Measurements from ENCODE around the gene IRF9. TPM values are rescaled to one million over a fixed set of nuclear protein-coding genes. Genes with fewer than 3 reads are reported as not detected.
A peak's percentile ranks its signal among the peaks of the same experiment; 100 is the strongest.

The IRF9 gene, protein sequence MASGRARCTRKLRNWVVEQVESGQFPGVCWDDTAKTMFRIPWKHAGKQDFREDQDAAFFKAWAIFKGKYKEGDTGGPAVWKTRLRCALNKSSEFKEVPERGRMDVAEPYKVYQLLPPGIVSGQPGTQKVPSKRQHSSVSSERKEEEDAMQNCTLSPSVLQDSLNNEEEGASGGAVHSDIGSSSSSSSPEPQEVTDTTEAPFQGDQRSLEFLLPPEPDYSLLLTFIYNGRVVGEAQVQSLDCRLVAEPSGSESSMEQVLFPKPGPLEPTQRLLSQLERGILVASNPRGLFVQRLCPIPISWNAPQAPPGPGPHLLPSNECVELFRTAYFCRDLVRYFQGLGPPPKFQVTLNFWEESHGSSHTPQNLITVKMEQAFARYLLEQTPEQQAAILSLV
- 124 and 129 TPM in 2 replicates for total RNA-seq

DNA sequence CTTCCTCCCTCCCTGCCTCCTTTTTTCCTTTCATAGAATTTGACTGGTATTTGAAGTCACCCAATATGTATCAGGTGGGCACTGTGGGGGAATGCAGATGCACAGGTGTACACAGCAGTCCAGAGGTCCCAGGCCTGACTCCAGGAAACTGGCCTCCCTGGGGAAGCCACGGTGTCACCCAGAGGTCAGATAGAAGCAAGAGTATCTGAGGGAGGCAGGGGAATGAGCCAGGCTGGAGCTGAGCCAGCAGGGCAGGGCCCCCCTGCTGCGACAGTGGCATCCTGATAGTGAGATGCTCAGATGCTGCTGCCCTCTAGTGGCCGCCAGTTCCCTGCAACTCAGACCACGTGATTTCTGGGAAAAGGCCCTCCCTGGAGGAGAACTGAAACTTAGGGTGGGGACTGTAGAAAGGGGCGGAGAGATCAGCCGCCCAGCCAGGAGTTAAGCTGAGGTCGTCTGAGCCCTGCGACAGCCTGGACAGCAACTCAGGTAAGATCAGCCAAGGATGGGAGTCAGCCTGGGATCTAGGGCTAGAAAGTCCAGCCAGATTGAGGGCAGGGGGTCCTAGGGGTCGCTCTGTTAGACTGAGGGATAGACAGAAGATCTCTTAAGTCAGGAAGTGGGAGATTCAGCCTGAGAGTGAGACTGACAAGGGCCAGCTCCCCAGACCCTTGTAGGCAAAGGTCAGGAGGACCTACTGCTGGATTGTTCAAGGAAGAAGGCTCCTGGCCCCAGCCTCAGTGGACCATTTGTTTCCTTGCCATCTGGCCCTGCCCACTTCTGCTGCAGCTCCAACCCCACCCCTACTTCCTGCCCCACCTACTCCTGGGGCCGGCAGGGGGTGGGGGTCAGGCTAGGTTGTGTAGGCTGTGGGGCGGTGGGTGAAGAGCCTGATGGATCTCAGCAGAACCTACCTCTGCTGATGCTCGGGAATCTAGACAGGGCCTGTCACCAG lies at the start of gene IRF9:
IRF9 (plus strand) TSS at position 416 of the 955 bp plus-strand sequence. CDS start 880 bp downstream, outside the sequence.
- intact Hi-C loops (cut with micrococcal nuclease): loop anchor here (1.0 to 5.0 kb wide), 7 partner anchors 14 to 146 kb away; partner anchors contain the start of genes DCAF11, EMC9, IPO4 and NRL
- Mint-ChIP-seq H3K27ac (peak within 1 kb of the TSS; percentile 97), H3K36me3 (ENCODE audit: low read depth) (peaks cover 87% of the 10 kb centered on the region), H3K9me3 (no peaks in the 10 kb centered on the region), H3K27me3 (ENCODE audit: low read depth) (no peaks in the 10 kb centered on the region), H3K4me1 (ENCODE audit: low read depth) (peaks cover 38% of the 10 kb centered on the region), H3K4me3 (ENCODE audit: low read depth) (peak within 1 kb of the TSS; percentile 95)
- DNase-seq (ENCODE audit: low spot score): peak; percentile 97

DNA sequence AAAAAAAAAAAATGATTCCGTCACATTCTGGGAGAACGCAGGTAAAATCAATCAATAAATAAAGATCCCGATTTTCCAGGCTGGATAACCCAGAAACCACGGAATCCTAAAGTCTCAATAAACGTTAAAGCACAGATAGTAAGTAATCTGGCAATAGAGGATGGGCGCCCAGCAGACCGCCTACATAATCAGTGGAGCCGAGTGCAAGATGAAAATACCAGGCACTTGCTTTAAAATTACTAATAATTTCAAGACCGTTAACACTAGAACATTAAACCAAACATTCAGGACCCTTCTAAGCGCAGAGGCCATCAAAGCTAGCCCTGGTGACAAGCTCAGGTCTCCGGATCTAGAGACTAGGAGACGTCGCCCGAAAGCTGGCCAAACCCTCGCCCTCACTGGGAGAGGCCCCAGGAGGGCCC lies 47.7 kb upstream of the IRF9 start:
- peaks cover 29% of the 10 kb centered on the region for H3K4me1 Mint-ChIP-seq (ENCODE audit: low read depth)
- peaks cover 29% of the 10 kb centered on the region for H3K36me3 Mint-ChIP-seq (ENCODE audit: low read depth)
- intact Hi-C loops (cut with micrococcal nuclease): loop anchor here (10.0 kb wide), 1 partner anchor 789 kb away; the partner anchor contains the start of gene PABPN1
- H3K27ac Mint-ChIP-seq: peak overlapping the region; percentile 99
- no peaks in the 10 kb centered on the region for H3K9me3 Mint-ChIP-seq
- no peak for DNase-seq (ENCODE audit: low spot score)
- H3K27me3 Mint-ChIP-seq (ENCODE audit: low read depth): no peaks in the 10 kb centered on the region
- H3K4me3 Mint-ChIP-seq (ENCODE audit: low read depth): peak overlapping the region; percentile 98

DNA sequence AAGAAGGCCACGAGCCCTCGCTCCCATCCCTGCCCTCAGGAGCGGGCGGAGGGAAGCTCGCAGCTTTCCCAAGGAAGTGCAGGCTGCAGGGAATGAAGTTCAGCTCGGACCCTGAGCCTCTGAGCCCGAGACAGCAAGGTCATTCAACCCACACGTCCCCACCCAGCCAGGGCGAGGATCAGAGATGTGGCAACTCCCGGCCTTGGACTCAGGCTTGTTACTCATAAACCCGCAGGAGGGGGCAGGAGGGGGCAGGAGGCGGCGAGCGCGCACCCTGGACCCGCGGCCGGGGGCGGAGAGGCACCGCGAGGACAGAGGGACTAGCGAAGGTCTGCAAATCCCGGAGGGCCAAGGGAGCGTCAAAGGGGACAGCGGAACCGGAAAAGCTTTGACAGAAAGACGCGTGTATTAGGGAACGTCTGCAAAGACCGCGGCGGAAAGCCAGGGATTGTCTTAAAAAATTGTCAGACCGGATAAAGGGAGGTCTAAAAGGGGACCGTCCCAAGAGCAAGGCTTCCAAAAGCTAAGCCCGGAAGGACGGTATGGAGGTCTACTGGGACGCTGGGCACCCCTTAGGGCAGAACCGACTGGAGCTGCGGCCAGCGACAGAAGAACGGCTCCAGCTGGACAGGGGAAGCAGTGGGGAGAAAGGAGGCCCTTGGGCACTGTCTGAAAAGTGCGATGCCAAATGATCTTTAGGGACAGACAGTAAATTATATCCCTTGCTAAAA lies 47.1 kb upstream of the IRF9 start:
- H3K4me1 Mint-ChIP-seq (ENCODE audit: low read depth): peaks cover 28% of the 10 kb centered on the region
- no peaks in the 10 kb centered on the region for H3K27me3 Mint-ChIP-seq (ENCODE audit: low read depth)
- peak overlapping the region; percentile 99 for H3K27ac Mint-ChIP-seq
- peak; percentile 78 for DNase-seq (ENCODE audit: low spot score)
- H3K4me3 Mint-ChIP-seq (ENCODE audit: low read depth): peak overlapping the region; percentile 98
- H3K36me3 Mint-ChIP-seq (ENCODE audit: low read depth): peaks cover 34% of the 10 kb centered on the region
- intact Hi-C loops (cut with micrococcal nuclease): loop anchor here (1.0 to 10.0 kb wide), 9 partner anchors 19 to 789 kb away; partner anchors contain the start of genes CARMIL3, EMC9, GMPR2 and IPO4
- no peaks in the 10 kb centered on the region for H3K9me3 Mint-ChIP-seq

DNA sequence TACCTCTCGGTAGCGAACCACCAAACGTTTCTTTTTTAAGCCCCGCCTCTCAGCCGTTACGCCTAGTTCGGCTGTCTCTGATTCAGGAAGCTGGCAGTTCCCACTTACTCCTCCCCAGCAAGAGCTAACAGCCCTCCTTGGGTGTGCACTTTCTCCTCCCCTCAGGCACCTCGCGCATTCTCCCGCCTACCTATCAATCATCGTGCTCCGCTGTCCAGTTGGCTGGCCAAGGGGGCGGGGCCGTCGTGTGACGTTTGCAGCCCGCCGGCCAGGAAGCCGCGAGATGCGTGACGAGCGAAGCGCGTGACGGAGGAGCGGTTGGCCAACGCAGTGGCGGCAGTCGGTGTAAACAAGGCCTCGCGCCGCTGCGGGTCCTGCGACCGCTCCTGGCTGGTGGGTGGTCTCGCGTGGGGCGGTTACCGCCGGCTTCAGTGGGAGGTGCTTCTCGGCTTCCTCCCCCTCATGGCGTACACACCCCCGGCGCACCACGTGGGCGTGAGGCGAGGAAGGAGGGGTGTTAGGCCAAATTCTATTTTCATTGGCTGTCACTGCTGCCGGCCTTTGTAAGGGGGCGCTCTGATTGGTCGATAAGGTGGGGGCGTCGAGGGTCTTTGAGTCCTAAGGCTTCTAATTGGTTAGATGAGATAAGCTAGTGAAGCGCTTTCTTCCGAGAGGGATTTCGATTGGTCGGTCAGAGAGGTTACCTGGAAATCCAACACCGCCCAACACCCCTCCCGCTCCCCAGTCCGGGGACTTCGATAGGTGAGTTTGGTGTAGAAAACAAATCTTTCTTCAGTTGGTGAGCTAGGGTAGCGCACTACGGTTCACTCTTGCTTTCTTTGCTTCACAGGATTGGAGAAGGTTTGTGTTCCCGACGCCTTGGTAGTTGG lies 46.3 kb upstream of the IRF9 start, which contains the start of the genes DCAF11 and NRL:
DCAF11 (plus strand) TSS at position 246 of the 890 bp plus-strand sequence. CDS start 818 bp downstream, outside the sequence.
NRL (minus strand) TSS at position 418 of the 890 bp plus-strand sequence. CDS start 32,101 bp downstream, outside the sequence.
- intact Hi-C loops (cut with micrococcal nuclease): loop anchor here (1.0 to 10.0 kb wide), 11 partner anchors 19 to 790 kb away; partner anchors contain the start of genes CARMIL3, CHMP4A, EMC9 and GMPR2
- peak; percentile 99 for DNase-seq (ENCODE audit: low spot score)
- Mint-ChIP-seq H3K4me1 (ENCODE audit: low read depth) (peaks cover 30% of the 10 kb centered on the region), H3K9me3 (no peaks in the 10 kb centered on the region), H3K36me3 (ENCODE audit: low read depth) (peaks cover 42% of the 10 kb centered on the region), H3K27me3 (ENCODE audit: low read depth) (no peaks in the 10 kb centered on the region), H3K4me3 (ENCODE audit: low read depth) (peak within 1 kb of the TSS; percentile 98), H3K27ac (peak within 1 kb of the TSS; percentile 99)

- H3K9me3 Mint-ChIP-seq: no peaks in the 10 kb centered on the region
- intact Hi-C loops (cut with micrococcal nuclease): loop anchor here (1.0 to 10.0 kb wide), 4 partner anchors 21 to 791 kb away; partner anchors contain the start of genes CHMP4A, IPO4, PABPN1 and PSME1
- no peak for DNase-seq (ENCODE audit: low spot score)
- H3K4me3 Mint-ChIP-seq (ENCODE audit: low read depth): peak overlapping the region; percentile 98
- peaks cover 29% of the 10 kb centered on the region for H3K4me1 Mint-ChIP-seq (ENCODE audit: low read depth)
- H3K27ac Mint-ChIP-seq: peak overlapping the region; percentile 99
- H3K27me3 Mint-ChIP-seq (ENCODE audit: low read depth): no peaks in the 10 kb centered on the region
- peaks cover 48% of the 10 kb centered on the region for H3K36me3 Mint-ChIP-seq (ENCODE audit: low read depth)
These were observed 45.5 kb upstream of the IRF9 start for GRCh38 chr14:24115422-24116127.

DNA sequence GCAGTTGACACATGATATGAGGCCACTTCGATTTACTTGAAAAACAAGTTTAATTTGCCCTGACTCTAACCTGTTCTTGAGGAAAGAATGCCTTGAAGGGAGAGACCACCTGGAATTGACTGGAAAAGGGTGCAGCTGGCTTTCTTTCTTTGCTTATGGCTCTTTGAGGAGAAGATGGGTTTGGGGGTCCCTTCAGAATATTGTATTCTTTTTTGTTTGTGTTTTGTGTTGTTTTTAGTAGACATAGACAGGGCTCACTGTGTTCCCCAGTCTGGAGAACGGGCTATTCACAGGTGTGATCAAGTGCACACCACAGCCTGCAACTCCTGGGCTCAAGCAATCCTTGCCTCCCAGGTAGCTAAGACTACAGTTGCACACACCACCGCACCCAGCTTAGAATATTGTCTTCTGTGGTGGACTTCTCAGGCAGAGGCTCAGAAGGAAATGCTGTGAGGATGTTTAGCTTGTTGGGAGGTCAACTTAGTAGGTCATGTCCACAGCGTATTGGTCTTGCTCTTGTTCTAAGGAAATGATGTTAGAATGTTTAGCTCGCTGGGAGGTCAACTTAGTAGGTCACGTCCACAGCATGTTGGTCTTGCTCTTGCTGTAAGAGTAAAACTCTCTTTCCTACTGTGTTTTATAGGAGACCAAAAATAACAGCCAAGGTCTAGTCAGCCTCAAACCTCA lies 44.8 kb upstream of the IRF9 start:
- H3K4me3 Mint-ChIP-seq (ENCODE audit: low read depth): peak overlapping the region; percentile 98
- no peaks in the 10 kb centered on the region for H3K27me3 Mint-ChIP-seq (ENCODE audit: low read depth)
- H3K4me1 Mint-ChIP-seq (ENCODE audit: low read depth): peaks cover 27% of the 10 kb centered on the region
- intact Hi-C loops (cut with micrococcal nuclease): loop anchor here (10.0 kb wide), 1 partner anchor 791 kb away; the partner anchor contains the start of gene PABPN1
- H3K36me3 Mint-ChIP-seq (ENCODE audit: low read depth): peaks cover 55% of the 10 kb centered on the region
- no peaks in the 10 kb centered on the region for H3K9me3 Mint-ChIP-seq
- DNase-seq (ENCODE audit: low spot score): no peak
- peak overlapping the region; percentile 99 for H3K27ac Mint-ChIP-seq

DNA sequence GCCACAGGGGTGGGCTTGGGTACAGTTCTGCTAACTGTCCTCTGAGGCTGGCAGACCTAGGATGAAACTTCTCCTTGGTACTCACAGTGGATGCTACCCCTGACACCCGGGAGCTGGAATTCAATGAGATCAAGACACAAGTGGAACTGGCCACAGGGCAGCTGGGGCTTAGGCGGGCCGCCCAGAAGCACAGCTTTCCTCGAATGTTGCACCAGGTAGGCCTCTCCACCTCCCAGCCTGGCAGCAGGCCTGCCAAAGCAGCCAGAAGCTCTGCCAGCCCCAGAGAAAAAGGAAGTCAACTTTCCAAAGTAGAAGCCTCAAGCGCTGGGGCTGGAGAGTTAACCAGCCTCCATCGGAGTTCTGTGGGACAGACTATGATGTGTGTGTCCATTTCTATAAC lies 43.9 kb upstream of the IRF9 start:
- H3K27ac Mint-ChIP-seq: no peak overlapping the region
- peaks cover 60% of the 10 kb centered on the region for H3K36me3 Mint-ChIP-seq (ENCODE audit: low read depth)
- H3K27me3 Mint-ChIP-seq (ENCODE audit: low read depth): no peaks in the 10 kb centered on the region
- no peaks in the 10 kb centered on the region for H3K9me3 Mint-ChIP-seq
- intact Hi-C loops (cut with micrococcal nuclease): loop anchor here (10.0 kb wide), 1 partner anchor 792 kb away; the partner anchor contains the start of gene PABPN1
- peaks cover 26% of the 10 kb centered on the region for H3K4me1 Mint-ChIP-seq (ENCODE audit: low read depth)
- no peak overlapping the region for H3K4me3 Mint-ChIP-seq (ENCODE audit: low read depth)
- no peak for DNase-seq (ENCODE audit: low spot score)

DNA sequence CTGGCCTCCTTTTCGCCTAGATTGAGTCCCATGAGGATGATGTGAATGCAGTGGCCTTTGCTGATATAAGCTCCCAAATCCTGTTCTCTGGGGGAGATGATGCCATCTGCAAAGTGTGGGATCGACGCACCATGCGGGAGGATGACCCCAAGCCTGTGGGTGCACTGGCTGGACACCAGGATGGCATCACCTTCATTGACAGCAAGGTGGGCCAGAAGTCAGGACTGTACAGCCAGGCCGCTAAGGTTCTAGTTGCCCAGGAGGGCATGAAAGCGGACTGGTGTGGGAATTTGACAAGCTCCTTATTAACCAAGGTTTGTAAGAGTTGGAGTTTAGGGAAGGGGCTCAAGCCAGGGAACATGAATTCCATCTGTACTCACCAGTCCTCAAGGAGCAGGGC lies 41.4 kb upstream of the IRF9 start:
- Mint-ChIP-seq H3K9me3 (no peaks in the 10 kb centered on the region), H3K4me3 (ENCODE audit: low read depth) (no peak overlapping the region), H3K27ac (no peak overlapping the region), H3K27me3 (ENCODE audit: low read depth) (no peaks in the 10 kb centered on the region), H3K4me1 (ENCODE audit: low read depth) (peaks cover 26% of the 10 kb centered on the region), H3K36me3 (ENCODE audit: low read depth) (peaks cover 76% of the 10 kb centered on the region)
- intact Hi-C loops (cut with micrococcal nuclease): loop anchor here (10.0 kb wide), 1 partner anchor 795 kb away; the partner anchor contains the start of gene PABPN1
- no peak for DNase-seq (ENCODE audit: low spot score)

DNA sequence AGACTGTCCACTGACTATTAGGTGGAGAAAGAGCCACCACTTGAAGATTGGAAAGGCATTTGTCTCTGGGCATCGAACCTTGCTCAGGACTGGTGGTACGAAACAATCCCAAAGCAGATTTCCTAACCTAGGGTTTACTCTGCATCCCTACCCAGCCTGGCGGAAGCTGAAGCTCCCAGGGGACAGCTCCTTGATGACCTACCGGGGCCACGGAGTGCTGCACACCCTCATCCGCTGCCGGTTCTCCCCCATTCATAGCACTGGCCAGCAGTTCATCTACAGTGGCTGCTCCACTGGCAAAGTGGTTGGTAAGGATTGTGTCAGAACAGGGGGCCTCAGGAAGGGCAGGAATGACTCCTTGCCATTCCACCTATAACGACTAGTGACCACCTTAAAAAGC lies 39.9 kb upstream of the IRF9 start:
- H3K36me3 Mint-ChIP-seq (ENCODE audit: low read depth): peaks cover 67% of the 10 kb centered on the region
- no peaks in the 10 kb centered on the region for H3K27me3 Mint-ChIP-seq (ENCODE audit: low read depth)
- no peaks in the 10 kb centered on the region for H3K9me3 Mint-ChIP-seq
- intact Hi-C loops (cut with micrococcal nuclease): no loop called here
- no peak for DNase-seq (ENCODE audit: low spot score)
- H3K4me3 Mint-ChIP-seq (ENCODE audit: low read depth): no peak overlapping the region
- H3K27ac Mint-ChIP-seq: no peak overlapping the region
- H3K4me1 Mint-ChIP-seq (ENCODE audit: low read depth): peaks cover 15% of the 10 kb centered on the region

- H3K9me3 Mint-ChIP-seq: no peaks in the 10 kb centered on the region
- peaks cover 57% of the 10 kb centered on the region for H3K36me3 Mint-ChIP-seq (ENCODE audit: low read depth)
- H3K4me3 Mint-ChIP-seq (ENCODE audit: low read depth): no peak overlapping the region
- intact Hi-C loops (cut with micrococcal nuclease): no loop called here
- no peak for DNase-seq (ENCODE audit: low spot score)
- H3K27me3 Mint-ChIP-seq (ENCODE audit: low read depth): no peaks in the 10 kb centered on the region
- H3K27ac Mint-ChIP-seq: no peak overlapping the region
- peaks cover 9% of the 10 kb centered on the region for H3K4me1 Mint-ChIP-seq (ENCODE audit: low read depth)
These were observed 38.6 kb upstream of the IRF9 start for GRCh38 chr14:24122416-24122815.

All from activated T-helper 2 cell treated with anti-CD3 and anti-CD28 coated beads, Interferon-gamma antibody, Interleukin-2, Interleukin-4, amounts not matched to agents 10 μg/mL and 5 μg/mL and 100 μg/mL, durations not matched to agents 14 hours and 24 hours and 36 hours (primary cell).